HepG2 (cell line): ENCODE measurements around the gene NT5DC2. TPM values are rescaled to one million over a fixed set of nuclear protein-coding genes. Genes with fewer than 3 reads are reported as not detected.

Experiments
- CEBPG ChIP-seq: IDR thresholded peaks from 2 replicates; pipeline ENCODE4 v1.6.1; 2016
- FOXM1 ChIP-seq: sonication (generic); formaldehyde crosslinking; IDR thresholded peaks from 2 replicates; pipeline ENCODE4 v1.5.0; 2020; ENCODE audit warnings: missing genetic modification reagents
- MEIS2 ChIP-seq: sonication (generic); formaldehyde crosslinking; IDR thresholded peaks from 2 replicates; pipeline ENCODE4 v1.9.0; 2021; ENCODE audit warnings: mild to moderate bottlenecking, missing genetic modification reagents
- RNF2 ChIP-seq: fragments of 450-650 bp; conservative IDR thresholded peaks from 2 replicates; pipeline ENCODE4 v1.6.1; 2016; ENCODE audit warnings: low read depth
- TEF ChIP-seq: sonication (generic); formaldehyde crosslinking; IDR thresholded peaks from 2 replicates; pipeline ENCODE4 v1.5.0; 2020; ENCODE audit warnings: missing genetic modification reagents
- ZBTB4 ChIP-seq: sonication (generic); formaldehyde crosslinking; IDR thresholded peaks from 2 replicates; pipeline ENCODE4 v1.4.0; 2020; ENCODE audit warnings: missing genetic modification reagents, mild to moderate bottlenecking, borderline replicate concordance
- ZNF142 ChIP-seq: sonication (generic); formaldehyde crosslinking; IDR thresholded peaks from 2 replicates; pipeline ENCODE4 v1.4.0; 2020; ENCODE audit warnings: missing genetic modification reagents
- ZNF616 ChIP-seq: sonication (generic); formaldehyde crosslinking; IDR thresholded peaks from 2 replicates; pipeline ENCODE4 v1.5.0; 2020; ENCODE audit warnings: low read depth, mild to moderate bottlenecking, missing genetic modification reagents
- ZNF652 ChIP-seq: IDR thresholded peaks from 2 replicates; pipeline ENCODE4 v1.6.1; 2016; ENCODE audit warnings: low read depth, borderline replicate concordance
- ZNF761 ChIP-seq: sonication (generic); formaldehyde crosslinking; conservative IDR thresholded peaks from 2 replicates; pipeline ENCODE4 v1.4.0; 2020; ENCODE audit warnings: mild to moderate bottlenecking, missing genetic modification reagents
- polyA plus RNA-seq, 8 experiments: library from polyadenylated mRNA; depleted of rRNA in 3 of 8; stranded (reverse) in 7 of 8; unstranded in 1 of 8; fragments of >200 nt; fragmentation: Illumina TruSeq in 4 of 8; extraction: Trizol in 4 of 8; gene quantifications; 2 replicates each; pipeline versions ENCODE4 v1.2.1 to v1.2.3, GENCODE V29; 2011 to 2016; ENCODE audit warnings: low read depth in 4 of 8, missing spikeins in 1 of 8, mixed read lengths in 1 of 8; ENCODE audit not compliant: insufficient read depth in 1 of 8
- total RNA-seq, 5 experiments: library from RNA; depleted of rRNA; stranded (reverse); fragments of >200 nt; fragmentation: Illumina TruSeq; extraction: Trizol; gene quantifications; 2 replicates each; pipeline ENCODE4 v1.2.3, GENCODE V29; 2016; ENCODE audit warnings: low read depth in 1 of 5
- TF ChIP-seq, protein P1 (sequence below): sonication (generic); formaldehyde crosslinking; IDR thresholded peaks from 2 replicates; pipeline ENCODE4 v1.4.0; 2020; ENCODE audit warnings: mild to moderate bottlenecking, missing genetic modification reagents

The NT5DC2 gene
- total and polyA plus RNA-seq, 2 of the 13 experiments (the other 11 are each of a cell fraction or from before 2014, with no cell fraction given): 131 to 240 TPM

GRCh38 chr3:52536369-52537164, 2.9 kb upstream of the NT5DC2 start, which contains the start of gene UQCC5 (continued):
- TF ChIP-seq ZNF142 (CRISPR knock-in tag) (no peak; the same call in 1 of the 2 replicates), RNF2 (0 out of 2 replicates have a peak, but pooled peaks have one; percentile 54), FOXM1 (CRISPR knock-in tag) (no peak), MEIS2 (CRISPR knock-in tag) (peak; percentile 84), ZNF652 (CRISPR knock-in tag) (no peak), ZBTB4 (peak; percentile 81; the same call in 1 of the 2 replicates), ZNF616 (CRISPR knock-in tag) (peak; percentile 90), TEF (CRISPR knock-in tag) (0 out of 2 replicates have a peak, but pooled peaks have one; percentile 20), CEBPG (CRISPR knock-in tag) (peak; percentile 10; the same call in 1 of the 2 replicates), ZNF761 (CRISPR knock-in tag) (peak; percentile 92; the same call in 1 of the 2 replicates)
- TF ChIP-seq, protein P1, sequence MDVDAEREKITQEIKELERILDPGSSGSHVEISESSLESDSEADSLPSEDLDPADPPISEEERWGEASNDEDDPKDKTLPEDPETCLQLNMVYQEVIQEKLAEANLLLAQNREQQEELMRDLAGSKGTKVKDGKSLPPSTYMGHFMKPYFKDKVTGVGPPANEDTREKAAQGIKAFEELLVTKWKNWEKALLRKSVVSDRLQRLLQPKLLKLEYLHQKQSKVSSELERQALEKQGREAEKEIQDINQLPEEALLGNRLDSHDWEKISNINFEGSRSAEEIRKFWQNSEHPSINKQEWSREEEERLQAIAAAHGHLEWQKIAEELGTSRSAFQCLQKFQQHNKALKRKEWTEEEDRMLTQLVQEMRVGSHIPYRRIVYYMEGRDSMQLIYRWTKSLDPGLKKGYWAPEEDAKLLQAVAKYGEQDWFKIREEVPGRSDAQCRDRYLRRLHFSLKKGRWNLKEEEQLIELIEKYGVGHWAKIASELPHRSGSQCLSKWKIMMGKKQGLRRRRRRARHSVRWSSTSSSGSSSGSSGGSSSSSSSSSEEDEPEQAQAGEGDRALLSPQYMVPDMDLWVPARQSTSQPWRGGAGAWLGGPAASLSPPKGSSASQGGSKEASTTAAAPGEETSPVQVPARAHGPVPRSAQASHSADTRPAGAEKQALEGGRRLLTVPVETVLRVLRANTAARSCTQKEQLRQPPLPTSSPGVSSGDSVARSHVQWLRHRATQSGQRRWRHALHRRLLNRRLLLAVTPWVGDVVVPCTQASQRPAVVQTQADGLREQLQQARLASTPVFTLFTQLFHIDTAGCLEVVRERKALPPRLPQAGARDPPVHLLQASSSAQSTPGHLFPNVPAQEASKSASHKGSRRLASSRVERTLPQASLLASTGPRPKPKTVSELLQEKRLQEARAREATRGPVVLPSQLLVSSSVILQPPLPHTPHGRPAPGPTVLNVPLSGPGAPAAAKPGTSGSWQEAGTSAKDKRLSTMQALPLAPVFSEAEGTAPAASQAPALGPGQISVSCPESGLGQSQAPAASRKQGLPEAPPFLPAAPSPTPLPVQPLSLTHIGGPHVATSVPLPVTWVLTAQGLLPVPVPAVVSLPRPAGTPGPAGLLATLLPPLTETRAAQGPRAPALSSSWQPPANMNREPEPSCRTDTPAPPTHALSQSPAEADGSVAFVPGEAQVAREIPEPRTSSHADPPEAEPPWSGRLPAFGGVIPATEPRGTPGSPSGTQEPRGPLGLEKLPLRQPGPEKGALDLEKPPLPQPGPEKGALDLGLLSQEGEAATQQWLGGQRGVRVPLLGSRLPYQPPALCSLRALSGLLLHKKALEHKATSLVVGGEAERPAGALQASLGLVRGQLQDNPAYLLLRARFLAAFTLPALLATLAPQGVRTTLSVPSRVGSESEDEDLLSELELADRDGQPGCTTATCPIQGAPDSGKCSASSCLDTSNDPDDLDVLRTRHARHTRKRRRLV (CRISPR knock-in tag): peak; percentile 71; the same call in 1 of the 2 replicates
